GM12878 (cell line): Measurements from ENCODE around the gene MRPL30. TPM values are rescaled to one million over a fixed set of nuclear protein-coding genes. Genes with fewer than 3 reads are reported as not detected.

Source experiments
- ATAC-seq: fragments of 200-7000 bp; cut with Tn5 transposase; 3 replicates; pipeline ENCODE4 v1.9.1; 2020; ENCODE audit warnings: mild to moderate bottlenecking, moderate library complexity
- BruUV-seq: library from RNA; stranded (reverse); fragments of 400-500 nt; replicated peaks from 2 replicates; lab custom pipeline; 2021; lab: Mats Ljungman, UMichigan
- CTCF ChIA-PET: fragments of 300-600 bp; sonication (Branson Sonifier 250); formaldehyde crosslinking; extraction: SDS; loops from one replicate; lab custom pipeline; 2021; ENCODE audit warnings: inconsistent platforms; lab: Yijun Ruan, JAX
- POLR2A ChIA-PET: fragments of 350-600 bp; formaldehyde crosslinking; extraction: SDS; loops from one replicate; lab custom pipeline; 2021; ENCODE audit warnings: inconsistent platforms; lab: Charles Lee
- RAD21 ChIA-PET: fragments of 300-600 bp; sonication (Branson Sonifier 250); formaldehyde crosslinking; loops from one replicate; lab custom pipeline; 2023; ENCODE audit warnings: antibody characterized with exemption; ENCODE audit not compliant: unreplicated experiment; lab: Charles Lee
- SMC1A ChIA-PET: fragments of 300-600 bp; sonication (Branson Sonifier 250); formaldehyde crosslinking; loops from one replicate; lab custom pipeline; 2023; ENCODE audit not compliant: unreplicated experiment, uncharacterized antibody; lab: Charles Lee
- DNase-seq: peaks from one replicate; pipeline ENCODE4 v3.0.0-alpha.2; 2011; ENCODE audit warnings: low read depth, low spot score
- FAIRE-seq: peaks from 3 replicates; lab custom pipeline; 2011; peaks lifted over from hg19 to GRCh38; lab: Jason Lieb, UNC
- H2AFZ ChIP-seq: 2 replicates; pipeline ENCODE4 v1.6.0; 2011; ENCODE audit warnings: low read depth, low read length, control low read depth; ENCODE audit not compliant: control insufficient read depth
- H3K27ac ChIP-seq: 2 replicates; pipeline ENCODE4 v1.5.1; 2011; ENCODE audit warnings: control low read depth; ENCODE audit not compliant: control insufficient read depth, insufficient read depth
- H3K27me3 ChIP-seq, 2 experiments: replicated peaks in 1 of 2; 2 replicates each; pipeline versions ENCODE4 v1.6.0 to v1.6.1; 2011; ENCODE audit warnings: low read length in 1 of 2; ENCODE audit not compliant: control insufficient read depth in 2 of 2, insufficient read depth in 2 of 2
- H3K36me3 ChIP-seq, 2 experiments: 2 replicates each; pipeline ENCODE4 v1.5.1; 2011; ENCODE audit warnings: low read length in 1 of 2; ENCODE audit not compliant: control insufficient read depth in 2 of 2, insufficient read depth in 2 of 2
- H3K4me1 ChIP-seq: 2 replicates; pipeline ENCODE4 v1.6.1; 2011; ENCODE audit warnings: mild to moderate bottlenecking, low read length, moderate library complexity, mixed read lengths; ENCODE audit not compliant: control insufficient read depth, insufficient read depth
- H3K4me2 ChIP-seq: 2 replicates; pipeline ENCODE4 v1.6.0; 2011; ENCODE audit warnings: control low read depth; ENCODE audit not compliant: control insufficient read depth, insufficient read depth
- H3K4me3 ChIP-seq: fragments of 200-600 bp; sonication (generic); 2 replicates; pipeline ENCODE4 v1.5.1; 2016
- H3K79me2 ChIP-seq: 2 replicates; pipeline ENCODE4 v1.6.0; 2011; ENCODE audit warnings: low read length; ENCODE audit not compliant: control insufficient read depth, insufficient read depth
- H3K9ac ChIP-seq: 2 replicates; pipeline ENCODE4 v1.8.0; 2011; ENCODE audit warnings: low read length, control low read depth, mixed read lengths; ENCODE audit not compliant: control insufficient read depth, insufficient read depth
- H3K9me3 ChIP-seq: replicated peaks from 3 replicates; pipeline ENCODE4 v1.5.1; 2011; ENCODE audit warnings: mild to moderate bottlenecking, low read length; ENCODE audit not compliant: control insufficient read depth, insufficient read depth
- H4K20me1 ChIP-seq: 2 replicates; pipeline ENCODE4 v1.6.0; 2011; ENCODE audit not compliant: control insufficient read depth, insufficient read depth
- WGBS: methylation state at CpG from one replicate; pipeline ENCODE4 v1.1.6; 2016; ENCODE audit warnings: low lambda C conversion rate; ENCODE audit not compliant: insufficient replicate concordance, insufficient coverage; ENCODE audit errors: missing lambda C conversion rate; 5-methylcytosine and 5-hydroxymethylcytosine counted together
- in situ Hi-C: fragments of 300-500 bp; cut with MboI; formaldehyde crosslinking; loops from 9 replicates; pipeline ENCODE4 v1.14.3; 2018; ENCODE audit warnings: mixed read lengths
- intact Hi-C: fragments of 100-400 bp; cut with micrococcal nuclease; formaldehyde crosslinking; loops from one replicate; pipeline ENCODE4 v1.14.2; 2022; ENCODE audit not compliant: unreplicated experiment
- polyA plus RNA-seq, 11 experiments: library from polyadenylated mRNA; depleted of rRNA in 4 of 11; unstranded in 6 of 11; stranded (reverse) in 5 of 11; fragments of >200 nt; fragmentation: Nextera tagmentation in 4 of 11; fragmentation: Illumina TruSeq in 1 of 11; extraction: Ambion mirVana in 4 of 11; extraction: Trizol in 1 of 11; gene quantifications; 1 replicate in 1 of 11; 2 replicates in 10 of 11; pipeline versions ENCODE4 v1.2.1 to v1.2.3, GENCODE V29; 2011 to 2016; ENCODE audit warnings: inconsistent platforms in 2 of 11, missing spikeins in 2 of 11, low read depth in 1 of 11
- total RNA-seq, 4 experiments: library from RNA; depleted of rRNA in 3 of 4; stranded (reverse); fragments of >200 nt in 3 of 4; fragmentation: Illumina TruSeq in 1 of 4; extraction: Trizol in 1 of 4; gene quantifications; 2 replicates each; pipeline versions ENCODE4 v1.2.1 to v1.2.3, GENCODE V29; 2013 to 2021
- TF ChIP-seq, protein P1 (sequence below): IDR thresholded peaks from 2 replicates; pipeline ENCODE4 v1.6.1; 2012; ENCODE audit warnings: improper control_type of control experiment, low read depth, low read length; ENCODE audit not compliant: insufficient replicate concordance

MRPL30 gene
- total and polyA plus RNA-seq, 10 of the 15 experiments (the other 5 are each of a cell fraction or from before 2014, with no cell fraction given): 33.6 to 63.3 (median 40.1) TPM

GRCh38 chr2:99198103-99198841, 17.3 kb downstream of the MRPL30 start:
- no peak overlapping the region for H3K4me2 ChIP-seq
- no peaks in the 10 kb centered on the region for H3K9me3 ChIP-seq
- H3K9ac ChIP-seq: no peak overlapping the region
- in situ Hi-C loops (loop anchor here (25.0 kb wide), 1 partner anchor 289 kb away; the partner anchor contains the start of gene REV1), intact Hi-C loops (no loop called here)
- no peaks in the 10 kb centered on the region for H3K79me2 ChIP-seq
- ATAC-seq (no peak), FAIRE-seq (no peak), DNase-seq (no peak)
- no peak overlapping the region for H2AFZ ChIP-seq
- 85% methylated on average over 6 of the region's 6 CpGs for WGBS
- peaks cover 1 to 12% of the 10 kb centered on the region in 2 experiments; a peak in 2 of 4 replicates for H3K36me3 ChIP-seq
- CTCF ChIA-PET: no interaction called here
- TF ChIP-seq, protein P1, sequence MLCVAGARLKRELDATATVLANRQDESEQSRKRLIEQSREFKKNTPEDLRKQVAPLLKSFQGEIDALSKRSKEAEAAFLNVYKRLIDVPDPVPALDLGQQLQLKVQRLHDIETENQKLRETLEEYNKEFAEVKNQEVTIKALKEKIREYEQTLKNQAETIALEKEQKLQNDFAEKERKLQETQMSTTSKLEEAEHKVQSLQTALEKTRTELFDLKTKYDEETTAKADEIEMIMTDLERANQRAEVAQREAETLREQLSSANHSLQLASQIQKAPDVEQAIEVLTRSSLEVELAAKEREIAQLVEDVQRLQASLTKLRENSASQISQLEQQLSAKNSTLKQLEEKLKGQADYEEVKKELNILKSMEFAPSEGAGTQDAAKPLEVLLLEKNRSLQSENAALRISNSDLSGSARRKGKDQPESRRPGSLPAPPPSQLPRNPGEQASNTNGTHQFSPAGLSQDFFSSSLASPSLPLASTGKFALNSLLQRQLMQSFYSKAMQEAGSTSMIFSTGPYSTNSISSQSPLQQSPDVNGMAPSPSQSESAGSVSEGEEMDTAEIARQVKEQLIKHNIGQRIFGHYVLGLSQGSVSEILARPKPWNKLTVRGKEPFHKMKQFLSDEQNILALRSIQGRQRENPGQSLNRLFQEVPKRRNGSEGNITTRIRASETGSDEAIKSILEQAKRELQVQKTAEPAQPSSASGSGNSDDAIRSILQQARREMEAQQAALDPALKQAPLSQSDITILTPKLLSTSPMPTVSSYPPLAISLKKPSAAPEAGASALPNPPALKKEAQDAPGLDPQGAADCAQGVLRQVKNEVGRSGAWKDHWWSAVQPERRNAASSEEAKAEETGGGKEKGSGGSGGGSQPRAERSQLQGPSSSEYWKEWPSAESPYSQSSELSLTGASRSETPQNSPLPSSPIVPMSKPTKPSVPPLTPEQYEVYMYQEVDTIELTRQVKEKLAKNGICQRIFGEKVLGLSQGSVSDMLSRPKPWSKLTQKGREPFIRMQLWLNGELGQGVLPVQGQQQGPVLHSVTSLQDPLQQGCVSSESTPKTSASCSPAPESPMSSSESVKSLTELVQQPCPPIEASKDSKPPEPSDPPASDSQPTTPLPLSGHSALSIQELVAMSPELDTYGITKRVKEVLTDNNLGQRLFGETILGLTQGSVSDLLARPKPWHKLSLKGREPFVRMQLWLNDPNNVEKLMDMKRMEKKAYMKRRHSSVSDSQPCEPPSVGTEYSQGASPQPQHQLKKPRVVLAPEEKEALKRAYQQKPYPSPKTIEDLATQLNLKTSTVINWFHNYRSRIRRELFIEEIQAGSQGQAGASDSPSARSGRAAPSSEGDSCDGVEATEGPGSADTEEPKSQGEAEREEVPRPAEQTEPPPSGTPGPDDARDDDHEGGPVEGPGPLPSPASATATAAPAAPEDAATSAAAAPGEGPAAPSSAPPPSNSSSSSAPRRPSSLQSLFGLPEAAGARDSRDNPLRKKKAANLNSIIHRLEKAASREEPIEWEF: no peak
- no peaks in the 10 kb centered on the region for H3K4me1 ChIP-seq
- no TSS peak for BruUV-seq
- RAD21 ChIA-PET: no interaction called here
- H3K4me3 ChIP-seq: no peak overlapping the region
- H4K20me1 ChIP-seq: no peaks in the 10 kb centered on the region
- H3K27ac ChIP-seq: no peak overlapping the region
- POLR2A ChIA-PET: no interaction called here
- H3K27me3 ChIP-seq: no peaks in the 10 kb centered on the region
- SMC1A ChIA-PET: no interaction called here
